Measurements from ENCODE around the gene ANKS1B. TPM values are rescaled to one million over a fixed set of nuclear protein-coding genes. Genes with fewer than 3 reads are reported as not detected.
"Not testable (repeated sequence)": the region's sequence is repeated elsewhere in the genome, so short reads cannot be mapped to it uniquely, and the experiment has no call there.

Gene ANKS1B
- total RNA-seq, 1 experiment from 2014 or later = 18.8 TPM

GRCh38 chr12:99039367-99040120, 945.2 kb downstream of the ANKS1B start:
- Mint-ChIP-seq H3K36me3 (ENCODE audit: insufficient read depth, unreplicated experiment) (no peaks in the 10 kb centered on the region), H3K27me3 (ENCODE audit: insufficient read depth, unreplicated experiment) (no peaks in the 10 kb centered on the region), H3K27ac (ENCODE audit: low read depth, unreplicated experiment) (no peak overlapping the region), H3K9me3 (ENCODE audit: unreplicated experiment) (no peaks in the 10 kb centered on the region), H3K4me3 (ENCODE audit: unreplicated experiment) (no peak overlapping the region), H3K4me1 (ENCODE audit: insufficient read depth, unreplicated experiment) (no peaks in the 10 kb centered on the region)
- BruUV-seq (replicated peaks) = no TSS peak
- TF ChIP-seq CTCF (IDR thresholded peaks at IDR 0.05; ENCODE audit: unreplicated experiment) = no peak
- no peak for DNase-seq (ENCODE audit: unreplicated experiment)
- intact Hi-C loops (cut with micrococcal nuclease) = loop anchor here (10.0 kb wide), 1 partner anchor 455 kb away; no protein-coding TSS in a partner anchor
- POLR2A ChIA-PET = no interaction called here
- CTCF ChIA-PET = interaction anchor here (1.0 kb wide), 1 partner anchor 12 kb away, joined by 4 read pairs; no protein-coding TSS in a partner anchor

- H3K27ac Mint-ChIP-seq (ENCODE audit: low read depth, unreplicated experiment) = no peak overlapping the region
- H3K36me3 Mint-ChIP-seq (ENCODE audit: insufficient read depth, unreplicated experiment) = no peaks in the 10 kb centered on the region
- H3K4me1 Mint-ChIP-seq (ENCODE audit: insufficient read depth, unreplicated experiment) = no peaks in the 10 kb centered on the region
- no peak for TF ChIP-seq CTCF (IDR thresholded peaks at IDR 0.05; ENCODE audit: unreplicated experiment)
- no peaks in the 10 kb centered on the region for H3K27me3 Mint-ChIP-seq (ENCODE audit: insufficient read depth, unreplicated experiment)
- POLR2A ChIA-PET = no interaction called here
- intact Hi-C loops (cut with micrococcal nuclease) = no loop called here
- CTCF ChIA-PET = no interaction called here
- peaks cover 8% of the 10 kb centered on the region for H3K9me3 Mint-ChIP-seq (ENCODE audit: unreplicated experiment)
- BruUV-seq (replicated peaks) = no TSS peak
- no peak overlapping the region for H3K4me3 Mint-ChIP-seq (ENCODE audit: unreplicated experiment)
- no peak for DNase-seq (ENCODE audit: unreplicated experiment)
Observed at GRCh38 chr12:99036566-99036965, 948.2 kb downstream of the ANKS1B start.

- Mint-ChIP-seq H3K4me3 (ENCODE audit: unreplicated experiment) (no peak overlapping the region), H3K9me3 (ENCODE audit: unreplicated experiment) (peaks cover 8% of the 10 kb centered on the region), H3K27me3 (ENCODE audit: insufficient read depth, unreplicated experiment) (no peaks in the 10 kb centered on the region), H3K36me3 (ENCODE audit: insufficient read depth, unreplicated experiment) (no peaks in the 10 kb centered on the region), H3K4me1 (ENCODE audit: insufficient read depth, unreplicated experiment) (no peaks in the 10 kb centered on the region), H3K27ac (ENCODE audit: low read depth, unreplicated experiment) (no peak overlapping the region)
- CTCF ChIA-PET = no interaction called here
- POLR2A ChIA-PET = no interaction called here
- TF ChIP-seq CTCF (IDR thresholded peaks at IDR 0.05; ENCODE audit: unreplicated experiment) = no peak
- BruUV-seq (replicated peaks) = no TSS peak
- no peak for DNase-seq (ENCODE audit: unreplicated experiment)
- intact Hi-C loops (cut with micrococcal nuclease) = no loop called here
Observed at GRCh38 chr12:99035803-99036202, 948.9 kb downstream of the ANKS1B start.

- BruUV-seq (replicated peaks); H3K36me3 Mint-ChIP-seq (ENCODE audit: insufficient read depth, unreplicated experiment); H3K27me3 Mint-ChIP-seq (ENCODE audit: insufficient read depth, unreplicated experiment); intact Hi-C loops (cut with micrococcal nuclease); POLR2A ChIA-PET; H3K27ac Mint-ChIP-seq (ENCODE audit: low read depth, unreplicated experiment); H3K4me3 Mint-ChIP-seq (ENCODE audit: unreplicated experiment); DNase-seq (ENCODE audit: unreplicated experiment); H3K4me1 Mint-ChIP-seq (ENCODE audit: insufficient read depth, unreplicated experiment); H3K9me3 Mint-ChIP-seq (ENCODE audit: unreplicated experiment): not testable (repeated sequence)
- CTCF ChIA-PET = interaction anchor here (0.7 to 4.3 kb wide), 7 partner anchors 9 to 1104 kb away, joined by 3 to 45 read pairs (median 3); no protein-coding TSS in a partner anchor
Observed at GRCh38 chr12:99034201-99034600, 950.5 kb downstream of the ANKS1B start.

Data from MCF 10A (cell line).